Measurements from ENCODE around the gene TPM1.

Gene TPM1

DNA sequence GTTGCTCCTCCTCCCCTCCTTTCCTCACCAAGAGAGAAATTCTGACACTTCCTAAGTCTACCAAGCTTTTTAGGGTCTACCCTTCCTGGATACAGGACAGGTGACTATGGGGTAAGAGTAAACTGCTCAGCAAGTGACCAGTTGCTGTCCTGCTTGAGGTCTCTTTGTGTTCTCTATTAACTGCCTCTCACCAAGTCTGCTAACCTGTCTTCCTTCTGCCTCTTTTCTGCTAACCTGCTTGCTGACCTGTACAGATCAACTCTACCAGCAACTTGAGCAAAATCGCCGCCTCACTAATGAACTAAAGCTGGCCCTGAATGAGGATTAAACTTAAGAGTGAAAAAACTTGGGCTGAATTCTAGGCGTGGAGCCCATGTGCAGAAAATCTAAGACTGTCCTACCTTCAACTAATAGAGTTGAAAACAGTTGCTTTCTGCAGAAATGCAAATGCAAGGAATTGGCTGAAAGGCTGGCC, 27.1 kb downstream of the TPM1 start:
- in situ Hi-C loops (cut with HindIII; ENCODE audit: low sequenced_read_pairs): no loop called here

DNA sequence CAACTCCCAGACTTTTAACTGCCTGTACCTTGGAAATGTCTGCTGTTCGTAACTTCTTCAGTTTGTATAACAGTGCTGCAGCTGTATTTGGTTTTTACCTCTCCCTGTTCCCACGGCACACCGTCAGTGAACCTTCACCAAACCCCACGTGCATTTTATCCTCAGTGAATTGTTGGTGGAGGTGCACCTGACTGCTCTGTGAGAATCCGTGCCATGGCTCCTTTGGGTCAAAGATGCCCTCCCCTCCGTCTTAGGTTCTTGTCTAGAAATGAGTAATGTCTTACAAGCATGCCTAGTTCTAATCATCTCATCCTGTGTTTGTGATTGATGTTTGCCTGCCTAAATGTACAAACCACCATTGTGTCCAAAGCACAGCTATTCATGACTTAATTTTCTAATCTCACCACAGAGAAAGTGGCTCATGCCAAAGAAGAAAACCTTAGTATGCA, 28.2 kb downstream of the TPM1 start:
- in situ Hi-C loops (cut with HindIII; ENCODE audit: low sequenced_read_pairs): no loop called here

DNA sequence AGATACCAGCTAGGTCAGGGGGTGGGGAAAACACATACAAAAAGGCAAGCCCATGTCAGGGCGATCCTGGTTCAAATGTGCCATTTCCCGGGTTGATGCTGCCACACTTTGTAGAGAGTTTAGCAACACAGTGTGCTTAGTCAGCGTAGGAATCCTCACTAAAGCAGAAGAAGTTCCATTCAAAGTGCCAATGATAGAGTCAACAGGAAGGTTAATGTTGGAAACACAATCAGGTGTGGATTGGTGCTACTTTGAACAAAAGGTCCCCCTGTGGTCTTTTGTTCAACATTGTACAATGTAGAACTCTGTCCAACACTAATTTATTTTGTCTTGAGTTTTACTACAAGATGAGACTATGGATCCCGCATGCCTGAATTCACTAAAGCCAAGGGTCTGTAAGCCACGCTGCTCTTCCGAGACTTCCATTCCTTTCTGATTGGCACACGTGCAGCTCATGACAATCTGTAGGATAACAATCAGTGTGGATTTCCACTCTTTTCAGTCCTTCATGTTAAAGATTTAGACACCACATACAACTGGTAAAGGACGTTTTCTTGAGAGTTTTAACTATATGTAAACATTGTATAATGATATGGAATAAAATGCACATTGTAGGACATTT, 28.9 kb downstream of the TPM1 start:
- in situ Hi-C loops (cut with HindIII; ENCODE audit: low sequenced_read_pairs): no loop called here

DNA sequence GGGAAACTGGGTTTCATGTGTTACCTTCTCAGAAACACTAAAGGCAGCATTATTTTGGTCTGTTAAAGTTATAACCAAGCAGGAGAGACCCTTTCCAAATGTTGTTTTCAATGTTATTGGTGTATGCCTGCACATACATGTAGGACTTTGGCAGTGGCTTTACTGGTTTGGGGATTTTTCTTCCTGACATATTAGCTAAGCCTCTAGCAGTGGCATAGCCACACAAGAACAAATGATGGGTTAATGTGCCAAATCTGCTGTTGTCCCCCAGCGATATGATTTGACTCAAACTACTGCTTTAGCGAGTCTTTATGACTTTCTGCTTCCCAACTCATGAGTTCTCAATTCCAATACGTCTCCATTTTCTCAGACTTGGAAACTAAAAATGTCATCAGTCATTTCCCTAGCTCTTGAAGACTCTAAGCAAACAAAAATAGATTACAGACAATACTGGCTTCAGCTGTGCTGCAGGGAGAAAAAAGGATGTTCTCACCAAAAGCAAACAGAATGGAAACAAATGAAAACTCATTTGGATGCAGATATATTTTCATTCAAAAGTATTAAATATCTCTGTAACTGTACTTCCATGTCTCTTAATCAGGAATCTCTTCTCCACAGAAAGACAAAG, 29.6 kb downstream of the TPM1 start:
- in situ Hi-C loops (cut with HindIII; ENCODE audit: low sequenced_read_pairs): no loop called here

DNA sequence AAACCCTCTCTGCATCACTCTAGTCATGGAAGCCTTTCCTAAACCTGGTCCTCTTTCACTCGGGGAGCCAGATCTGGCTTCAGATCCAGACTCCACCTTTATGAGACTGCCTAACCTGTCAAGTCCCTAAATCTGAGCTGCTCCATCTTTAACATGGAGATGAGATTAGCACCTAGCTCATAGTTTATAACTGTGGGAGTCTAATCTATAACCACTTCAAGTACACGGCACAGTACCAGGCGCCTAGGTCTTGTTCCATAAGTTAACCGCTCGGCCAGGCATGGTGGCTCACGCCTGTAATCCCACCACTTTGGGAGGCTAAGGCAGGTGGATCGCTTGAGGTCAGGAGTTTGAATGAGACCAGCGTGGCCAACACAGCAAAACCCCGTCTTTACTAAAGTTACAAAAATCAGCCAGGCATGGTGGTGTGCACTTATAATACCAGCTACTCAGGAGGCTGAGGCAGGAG, 30.3 kb downstream of the TPM1 start:
- in situ Hi-C loops (cut with HindIII; ENCODE audit: low sequenced_read_pairs): no loop called here

DNA sequence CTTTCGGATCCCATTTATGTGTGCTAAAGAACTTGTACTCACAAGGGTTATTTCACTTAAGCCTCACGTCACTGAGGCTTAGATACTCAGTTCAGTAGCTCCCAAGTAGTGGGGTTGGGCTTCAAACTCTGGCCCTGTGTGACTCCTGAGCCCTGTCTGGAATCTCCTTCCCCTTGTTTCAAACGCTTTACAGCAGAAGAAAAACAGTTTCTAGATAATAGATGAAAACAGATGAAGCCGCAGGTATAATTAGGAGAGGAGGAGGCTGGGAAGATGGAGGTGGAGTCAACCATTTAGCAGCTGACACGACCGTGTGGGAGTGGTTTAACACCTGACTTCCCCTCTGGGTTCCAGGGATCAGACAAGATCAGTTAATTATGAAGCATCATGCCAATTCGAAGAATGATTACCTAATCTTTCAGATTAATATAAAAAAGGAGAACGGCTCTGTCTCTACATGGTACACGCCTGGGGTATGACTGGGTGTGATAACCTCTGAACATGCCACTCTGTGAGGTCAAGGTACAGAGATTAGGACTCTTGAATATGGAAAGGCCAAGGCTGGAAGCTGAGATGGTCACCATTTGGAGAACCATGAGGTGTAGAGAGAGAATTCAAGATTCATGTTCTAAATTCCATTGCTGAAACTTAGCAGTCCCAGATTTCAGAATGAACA, 31.1 kb downstream of the TPM1 start:
- in situ Hi-C loops (cut with HindIII; ENCODE audit: low sequenced_read_pairs): no loop called here

DNA sequence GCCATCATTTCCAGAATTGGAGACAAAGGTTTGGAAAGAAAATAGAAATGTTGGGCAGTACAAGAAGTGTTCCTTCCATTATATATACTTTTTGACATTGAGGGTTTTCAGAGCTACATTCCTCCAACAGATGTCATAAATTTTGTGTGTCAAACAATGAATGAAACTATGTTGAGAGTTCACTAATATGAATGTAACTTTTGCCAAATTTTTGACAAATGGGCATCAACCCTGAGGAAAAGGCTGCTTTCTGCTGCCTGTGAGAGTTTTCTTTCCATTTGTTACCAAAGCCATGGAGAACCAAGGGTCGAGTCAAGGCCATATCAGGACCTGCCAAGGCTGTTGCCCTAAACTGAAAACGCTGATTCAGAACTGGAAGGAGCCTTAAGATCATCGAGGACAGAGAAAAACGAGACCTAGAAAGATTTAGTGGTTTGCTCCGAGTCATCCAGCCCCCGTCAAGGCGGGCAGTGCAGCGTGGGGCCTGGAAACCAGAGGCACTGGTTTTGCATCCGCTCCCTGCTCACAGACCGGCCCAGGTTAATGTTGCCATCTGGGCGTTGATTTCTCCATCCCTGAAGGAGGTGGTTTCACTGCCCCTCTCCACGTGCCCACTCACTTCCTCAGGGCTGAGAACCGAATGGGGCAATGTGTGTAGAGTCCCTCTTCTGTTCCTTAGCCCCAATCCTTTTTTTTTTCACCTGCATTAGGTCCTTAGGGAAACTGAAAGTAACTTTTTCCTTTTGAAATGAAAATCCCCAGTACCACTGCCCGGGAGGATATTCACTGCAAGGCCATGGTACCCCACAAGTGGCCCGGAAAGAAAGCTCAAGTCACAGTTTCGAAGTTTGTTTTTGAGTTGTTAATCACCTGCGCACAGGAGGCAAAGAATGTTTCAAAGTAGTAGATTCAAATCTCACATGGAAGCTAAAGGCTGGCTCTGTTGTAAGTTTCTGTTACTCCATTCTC, 32.8 kb downstream of the TPM1 start:
- in situ Hi-C loops (cut with HindIII; ENCODE audit: low sequenced_read_pairs): no loop called here

DNA sequence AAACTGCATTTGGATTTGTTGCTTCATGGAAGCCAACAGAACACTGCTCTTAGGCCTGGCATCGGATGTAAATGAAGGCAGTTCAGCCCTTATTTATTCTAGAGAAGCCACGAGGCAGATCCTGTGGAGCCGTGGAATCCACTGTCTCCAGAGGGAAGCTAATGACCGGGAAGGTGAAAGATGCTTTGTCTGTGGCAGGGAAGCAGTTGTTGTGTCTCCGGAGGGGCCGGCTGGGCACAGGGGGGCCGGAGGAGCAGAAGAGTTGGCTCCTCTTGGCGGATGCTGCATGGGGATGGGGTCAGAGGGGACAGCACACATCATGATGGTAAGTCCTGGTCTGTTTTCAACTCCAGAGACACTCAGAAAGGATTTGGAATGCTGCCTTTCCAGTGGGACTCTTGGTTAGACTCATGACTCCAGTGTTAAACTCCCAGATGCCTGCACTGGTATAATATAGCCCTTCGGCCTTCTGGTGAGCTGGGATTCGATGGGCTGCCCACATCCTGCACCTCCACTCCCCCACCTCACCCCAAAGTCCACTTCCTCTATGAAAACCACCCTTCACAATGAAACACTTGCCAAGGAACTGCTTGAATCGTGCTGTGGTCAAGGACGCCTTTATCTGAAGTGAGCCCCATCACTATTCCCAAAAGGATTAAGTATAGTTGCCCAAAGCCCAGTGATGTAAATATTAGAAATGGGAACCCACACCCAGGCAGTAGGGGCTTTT, 33.6 kb downstream of the TPM1 start:
- in situ Hi-C loops (cut with HindIII; ENCODE audit: low sequenced_read_pairs): no loop called here

DNA sequence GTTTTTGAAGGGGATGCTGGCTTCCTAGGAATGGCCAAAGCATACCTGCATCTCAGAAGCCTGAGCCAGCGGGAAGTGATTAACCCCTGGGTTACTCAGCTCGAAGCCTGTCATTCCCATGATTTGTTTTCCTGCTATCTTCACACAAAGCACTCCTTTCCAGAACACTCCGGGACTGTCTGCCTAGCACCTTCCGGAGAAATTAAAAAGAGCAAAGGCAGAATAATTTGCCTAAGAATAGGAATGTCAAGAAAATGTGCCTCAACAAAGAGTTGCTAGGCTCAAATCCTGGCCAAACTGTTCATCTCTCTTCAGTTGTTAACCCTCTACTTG, 34.1 kb downstream of the TPM1 start:
- in situ Hi-C loops (cut with HindIII; ENCODE audit: low sequenced_read_pairs): no loop called here

DNA sequence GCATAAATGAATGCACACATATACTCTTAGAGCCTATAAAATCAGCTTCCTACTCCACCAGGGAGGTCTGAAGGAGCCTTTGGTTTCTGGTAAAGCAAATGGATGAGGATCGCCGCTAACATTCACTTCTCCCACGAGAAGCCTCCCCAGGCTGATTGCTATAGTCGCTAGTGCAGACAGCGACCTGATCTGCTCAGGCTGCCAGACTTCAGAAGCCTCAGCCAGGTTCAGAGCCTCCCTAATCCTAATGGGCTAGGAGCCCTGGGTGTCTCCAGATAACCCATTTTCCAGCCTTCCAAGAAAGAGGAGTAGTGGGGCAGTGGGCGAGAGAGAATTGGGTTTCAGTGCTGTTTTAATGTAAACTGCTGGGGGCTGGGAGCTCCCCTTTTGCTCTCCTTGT, 35.4 kb downstream of the TPM1 start:
- in situ Hi-C loops (cut with HindIII; ENCODE audit: low sequenced_read_pairs): no loop called here

DNA sequence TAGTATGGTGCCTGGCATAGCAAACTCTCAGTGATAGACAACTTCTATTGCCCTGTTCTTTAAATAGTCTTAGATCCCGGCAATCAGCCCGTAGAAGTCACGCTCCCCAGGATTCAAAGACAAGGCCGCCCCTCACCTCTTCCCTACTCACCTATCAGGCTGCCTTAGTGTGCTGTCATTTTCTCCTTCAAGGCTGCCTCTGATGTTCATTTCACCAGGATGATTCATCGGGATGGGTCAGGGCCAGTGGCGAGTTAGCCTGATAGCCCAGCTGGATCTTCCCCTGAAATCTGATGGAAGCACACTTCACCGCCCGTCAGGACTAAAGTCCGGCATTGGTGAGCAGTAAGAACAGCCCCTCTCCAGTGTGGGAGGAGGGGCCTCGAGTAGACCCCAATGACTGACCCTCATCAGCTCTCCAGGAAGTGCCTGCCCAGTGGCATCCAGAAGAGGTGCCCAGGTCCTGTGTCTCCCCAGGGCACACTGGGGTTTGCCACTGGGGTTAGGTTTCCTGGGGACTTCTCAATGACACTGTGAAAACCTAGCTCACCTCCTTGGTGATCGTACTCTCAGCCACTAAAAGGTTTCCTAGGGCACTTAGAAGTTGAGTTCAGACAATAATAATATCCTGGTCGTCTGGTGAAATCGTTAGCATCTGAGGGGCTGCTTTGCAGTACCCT, 37.5 kb downstream of the TPM1 start:
- in situ Hi-C loops (cut with HindIII; ENCODE audit: low sequenced_read_pairs): no loop called here

DNA sequence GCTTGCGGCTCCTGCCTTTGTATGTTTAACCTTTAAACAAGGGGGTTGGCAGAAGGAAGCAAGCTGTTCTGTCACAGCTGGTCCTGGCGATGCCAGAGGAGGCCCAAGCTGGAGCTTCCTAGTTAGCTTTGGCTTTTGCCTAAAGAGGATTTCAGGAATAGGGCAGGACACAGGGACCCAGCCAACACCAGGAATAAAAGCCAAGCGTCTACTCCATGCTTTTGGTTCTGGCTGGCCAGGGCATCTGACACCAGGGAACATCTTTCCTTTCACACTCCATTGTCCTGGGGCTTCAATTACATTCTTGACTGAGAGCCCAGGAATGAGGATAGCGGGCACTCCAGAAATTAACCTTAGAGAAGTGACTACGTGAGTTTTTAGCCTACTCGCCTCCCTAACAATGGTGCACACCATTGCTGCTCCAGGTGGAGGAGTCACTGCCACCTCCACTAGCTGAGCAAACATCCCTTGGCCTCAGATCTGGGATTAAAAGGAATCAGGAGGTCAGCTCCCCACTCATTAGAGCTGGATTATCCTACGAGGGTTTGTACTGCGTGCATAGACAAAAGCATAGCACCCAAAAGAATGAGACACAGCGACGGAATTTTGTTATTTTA, 38.2 kb downstream of the TPM1 start:
- in situ Hi-C loops (cut with HindIII; ENCODE audit: low sequenced_read_pairs): no loop called here

DNA sequence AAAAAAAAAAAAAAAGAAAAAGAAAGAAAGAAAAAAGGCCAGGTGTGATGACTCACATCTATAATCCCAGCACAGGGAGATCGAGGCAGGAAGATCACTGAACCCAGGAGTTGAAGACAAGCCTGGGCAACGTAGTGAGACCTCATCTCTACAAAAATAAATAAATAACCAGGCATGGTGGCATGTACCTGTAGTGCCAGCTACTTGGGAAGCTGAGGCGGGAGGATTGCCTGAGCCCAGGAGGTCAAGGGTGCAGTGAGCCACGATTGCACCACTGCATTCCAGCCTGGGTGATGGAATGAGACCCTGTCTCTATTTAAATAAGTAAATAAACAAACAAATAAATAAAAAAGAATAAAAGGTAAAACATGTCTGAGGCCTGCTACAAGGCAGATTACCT, 39.8 kb downstream of the TPM1 start:
- in situ Hi-C loops (cut with HindIII; ENCODE audit: low sequenced_read_pairs): no loop called here

DNA sequence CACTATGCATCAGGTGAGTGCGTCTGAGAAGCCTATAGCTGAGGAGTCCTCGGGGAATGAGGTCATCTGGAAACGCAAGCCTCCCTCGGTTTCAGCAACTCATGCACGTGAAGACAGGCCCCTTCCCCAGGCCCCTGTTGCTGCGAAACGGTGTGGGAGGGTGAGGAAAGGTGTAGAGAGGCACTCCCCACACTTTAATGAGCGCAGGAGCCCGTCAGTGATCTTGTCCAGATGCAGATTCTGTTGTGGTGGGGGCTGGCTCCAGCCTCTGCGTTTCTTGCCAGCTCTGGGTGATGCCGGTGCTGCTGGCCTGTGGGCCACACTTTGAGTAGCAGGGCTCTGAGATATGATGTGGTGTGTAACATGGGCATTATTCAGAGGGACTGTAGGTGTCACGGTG, 40.5 kb downstream of the TPM1 start:
- in situ Hi-C loops (cut with HindIII; ENCODE audit: low sequenced_read_pairs): no loop called here

DNA sequence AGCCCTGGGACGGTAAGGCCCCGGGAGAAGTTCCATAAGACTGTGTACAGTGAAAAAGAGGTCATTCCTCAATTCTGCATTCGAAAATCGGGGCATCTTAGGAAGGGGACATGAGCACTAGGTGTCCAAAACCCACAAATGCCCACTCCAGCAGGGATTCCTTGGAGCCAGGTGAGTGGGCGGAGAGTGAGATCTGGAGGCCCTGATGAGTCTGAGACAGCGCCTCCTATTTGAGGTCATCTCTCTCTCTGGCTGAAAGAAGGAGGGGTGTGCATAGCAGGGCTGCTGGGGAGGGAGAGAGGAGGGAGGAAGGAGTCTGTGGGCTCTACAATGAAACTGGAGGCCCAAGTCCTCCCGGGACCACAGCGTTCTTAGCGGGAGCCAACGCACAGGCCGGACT, 41.0 kb downstream of the TPM1 start:
- in situ Hi-C loops (cut with HindIII; ENCODE audit: low sequenced_read_pairs): no loop called here

DNA sequence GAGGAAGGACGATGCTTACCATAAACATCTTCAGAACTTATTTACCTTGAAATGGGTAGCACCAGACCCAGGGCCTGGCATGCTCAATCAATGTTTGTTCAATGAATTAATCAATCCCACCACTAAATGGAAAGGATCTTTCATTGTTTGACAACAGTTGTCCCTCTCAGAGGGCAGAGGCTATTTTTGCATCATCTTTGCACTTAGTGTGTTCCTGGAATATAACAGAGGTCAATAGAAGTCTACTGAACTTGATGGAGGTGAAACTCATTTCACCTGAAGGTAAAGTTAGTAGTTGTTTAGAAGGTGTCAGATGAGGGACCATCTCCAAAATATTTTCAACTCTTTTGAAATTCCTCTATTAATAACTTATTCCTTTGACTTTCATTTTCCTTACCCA, 42.3 kb downstream of the TPM1 start:
- in situ Hi-C loops (cut with HindIII; ENCODE audit: low sequenced_read_pairs): no loop called here

DNA sequence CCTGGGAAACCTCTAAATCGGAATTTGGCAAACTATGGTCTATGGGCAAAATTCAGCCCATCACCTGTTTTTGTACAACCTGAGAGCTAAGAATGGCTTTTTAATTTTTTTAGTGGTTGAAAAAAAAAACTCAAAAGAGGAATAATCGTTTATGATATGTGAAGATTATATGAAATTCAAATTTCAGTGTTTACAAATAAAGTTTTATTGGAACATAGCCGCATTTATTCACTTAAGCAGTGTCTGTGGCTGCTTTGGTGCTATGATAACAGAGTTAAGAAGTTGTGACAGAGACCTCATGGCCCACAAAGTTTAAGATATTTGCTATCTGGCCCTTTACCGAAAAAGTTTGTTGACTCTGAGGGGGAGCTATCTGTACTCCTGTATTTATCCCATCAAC, 42.7 kb downstream of the TPM1 start:
- in situ Hi-C loops (cut with HindIII; ENCODE audit: low sequenced_read_pairs): no loop called here

DNA sequence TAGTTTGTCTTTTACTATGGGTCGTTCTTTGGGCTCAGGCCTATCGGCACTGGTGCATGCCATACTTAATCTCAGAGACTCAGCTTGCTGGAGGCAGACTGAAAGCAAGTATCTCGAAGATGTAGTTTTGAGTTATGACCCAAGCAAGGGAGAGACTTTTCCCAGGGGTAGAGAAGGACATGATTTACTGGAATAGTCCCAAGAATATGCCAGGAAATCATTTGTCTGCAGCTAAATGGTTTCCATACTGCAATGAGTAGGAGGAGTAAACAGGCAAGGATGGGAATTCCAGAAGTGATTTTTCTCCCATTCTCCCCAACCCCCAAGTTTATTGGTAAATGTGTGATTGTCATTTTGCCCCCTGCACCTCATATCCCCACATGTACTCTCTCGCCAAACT, 43.7 kb downstream of the TPM1 start:
- in situ Hi-C loops (cut with HindIII; ENCODE audit: low sequenced_read_pairs): no loop called here

DNA sequence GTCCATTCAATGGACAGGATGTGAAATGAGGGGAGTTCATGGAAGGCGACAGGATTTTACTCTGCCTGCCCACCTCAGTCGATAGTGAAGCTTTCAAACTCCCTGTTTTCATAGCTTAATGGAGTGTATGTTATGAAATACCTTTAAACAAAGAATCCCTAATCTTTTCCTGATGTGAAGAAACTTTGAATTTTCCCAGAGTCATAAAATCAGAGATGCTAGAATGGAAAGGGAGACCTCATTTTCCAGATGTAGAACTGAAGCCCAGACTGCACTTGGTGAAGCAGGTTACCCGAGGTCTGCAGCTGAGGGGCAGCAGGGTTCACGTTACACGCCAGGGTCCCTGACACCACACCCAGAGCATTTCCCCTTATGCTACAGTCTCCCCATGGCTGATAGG, 44.4 kb downstream of the TPM1 start:
- in situ Hi-C loops (cut with HindIII; ENCODE audit: low sequenced_read_pairs): no loop called here
